GM12878 (cell line): ENCODE measurements around the gene NDRG2. TPM values are rescaled to one million over a fixed set of nuclear protein-coding genes. Genes with fewer than 3 reads are reported as not detected.

Source experiments
- ATAC-seq: fragments of 200-7000 bp; cut with Tn5 transposase; 3 replicates; pipeline ENCODE4 v1.9.1; 2020; ENCODE audit warnings: mild to moderate bottlenecking, moderate library complexity
- BruUV-seq: library from RNA; stranded (reverse); fragments of 400-500 nt; replicated peaks from 2 replicates; lab custom pipeline; 2021; lab: Mats Ljungman, UMichigan
- CTCF ChIA-PET: fragments of 300-600 bp; sonication (Branson Sonifier 250); formaldehyde crosslinking; extraction: SDS; loops from one replicate; lab custom pipeline; 2021; ENCODE audit warnings: inconsistent platforms; lab: Yijun Ruan, JAX
- POLR2A ChIA-PET: fragments of 350-600 bp; formaldehyde crosslinking; extraction: SDS; loops from one replicate; lab custom pipeline; 2021; ENCODE audit warnings: inconsistent platforms; lab: Charles Lee
- RAD21 ChIA-PET: fragments of 300-600 bp; sonication (Branson Sonifier 250); formaldehyde crosslinking; loops from one replicate; lab custom pipeline; 2023; ENCODE audit warnings: antibody characterized with exemption; ENCODE audit not compliant: unreplicated experiment; lab: Charles Lee
- SMC1A ChIA-PET: fragments of 300-600 bp; sonication (Branson Sonifier 250); formaldehyde crosslinking; loops from one replicate; lab custom pipeline; 2023; ENCODE audit not compliant: unreplicated experiment, uncharacterized antibody; lab: Charles Lee
- DNase-seq: peaks from one replicate; pipeline ENCODE4 v3.0.0-alpha.2; 2011; ENCODE audit warnings: low read depth, low spot score
- FAIRE-seq: peaks from 3 replicates; lab custom pipeline; 2011; peaks lifted over from hg19 to GRCh38; lab: Jason Lieb, UNC
- H2AFZ ChIP-seq: 2 replicates; pipeline ENCODE4 v1.6.0; 2011; ENCODE audit warnings: low read depth, low read length, control low read depth; ENCODE audit not compliant: control insufficient read depth
- H3K27ac ChIP-seq: 2 replicates; pipeline ENCODE4 v1.5.1; 2011; ENCODE audit warnings: control low read depth; ENCODE audit not compliant: control insufficient read depth, insufficient read depth
- H3K27me3 ChIP-seq, 2 experiments: replicated peaks in 1 of 2; 2 replicates each; pipeline versions ENCODE4 v1.6.0 to v1.6.1; 2011; ENCODE audit warnings: low read length in 1 of 2; ENCODE audit not compliant: control insufficient read depth in 2 of 2, insufficient read depth in 2 of 2
- H3K36me3 ChIP-seq, 2 experiments: 2 replicates each; pipeline ENCODE4 v1.5.1; 2011; ENCODE audit warnings: low read length in 1 of 2; ENCODE audit not compliant: control insufficient read depth in 2 of 2, insufficient read depth in 2 of 2
- H3K4me1 ChIP-seq: 2 replicates; pipeline ENCODE4 v1.6.1; 2011; ENCODE audit warnings: mild to moderate bottlenecking, low read length, moderate library complexity, mixed read lengths; ENCODE audit not compliant: control insufficient read depth, insufficient read depth
- H3K4me2 ChIP-seq: 2 replicates; pipeline ENCODE4 v1.6.0; 2011; ENCODE audit warnings: control low read depth; ENCODE audit not compliant: control insufficient read depth, insufficient read depth
- H3K4me3 ChIP-seq: fragments of 200-600 bp; sonication (generic); 2 replicates; pipeline ENCODE4 v1.5.1; 2016
- H3K79me2 ChIP-seq: 2 replicates; pipeline ENCODE4 v1.6.0; 2011; ENCODE audit warnings: low read length; ENCODE audit not compliant: control insufficient read depth, insufficient read depth
- H3K9ac ChIP-seq: 2 replicates; pipeline ENCODE4 v1.8.0; 2011; ENCODE audit warnings: low read length, control low read depth, mixed read lengths; ENCODE audit not compliant: control insufficient read depth, insufficient read depth
- H3K9me3 ChIP-seq: replicated peaks from 3 replicates; pipeline ENCODE4 v1.5.1; 2011; ENCODE audit warnings: mild to moderate bottlenecking, low read length; ENCODE audit not compliant: control insufficient read depth, insufficient read depth
- H4K20me1 ChIP-seq: 2 replicates; pipeline ENCODE4 v1.6.0; 2011; ENCODE audit not compliant: control insufficient read depth, insufficient read depth
- ATF3 ChIP-seq: IDR thresholded peaks from 2 replicates; pipeline ENCODE4 v1.6.1; 2011; ENCODE audit warnings: low read depth, mild to moderate bottlenecking, low read length, moderate library complexity, borderline replicate concordance; ENCODE audit errors: extremely low read depth
- CTCF ChIP-seq, 3 experiments: IDR thresholded peaks in 2 of 3; conservative IDR thresholded peaks in 1 of 3; 2 replicates each; pipeline ENCODE4 v1.5.1; 2011; ENCODE audit warnings: low read depth in 3 of 3, low read length in 3 of 3, mild to moderate bottlenecking in 3 of 3, control low read depth in 2 of 3, moderate library complexity in 2 of 3, inconsistent platforms in 1 of 3, mixed read lengths in 1 of 3; ENCODE audit not compliant: control insufficient read depth in 2 of 3, insufficient read depth in 1 of 3; ENCODE audit errors: extremely low read depth in 1 of 3
- EP300 ChIP-seq, 2 experiments: fragments of 150-350 bp in 1 of 2; IDR thresholded peaks; 2 replicates each; pipeline ENCODE4 v1.6.1; 2011 to 2012; ENCODE audit warnings: low read depth in 2 of 2, low read length in 2 of 2, borderline replicate concordance in 1 of 2, improper control_type of control experiment in 1 of 2, inconsistent platforms in 1 of 2; ENCODE audit not compliant: control insufficient read depth in 1 of 2
- RAD21 ChIP-seq: IDR thresholded peaks from 2 replicates; pipeline ENCODE4 v1.6.1; 2011; ENCODE audit warnings: mild to moderate bottlenecking, low read depth, low read length, moderate library complexity; ENCODE audit not compliant: insufficient read depth
- SMARCA5 ChIP-seq: fragments of 450-650 bp; IDR thresholded peaks from 2 replicates; pipeline ENCODE4 v1.6.1; 2017; ENCODE audit warnings: mild to moderate bottlenecking
- SMC3 ChIP-seq: IDR thresholded peaks from 2 replicates; pipeline ENCODE4 v1.6.1; 2011; ENCODE audit warnings: low read length, improper control_type of control experiment, borderline replicate concordance
- SPI1 ChIP-seq: IDR thresholded peaks from 2 replicates; pipeline ENCODE4 v1.6.1; 2011; ENCODE audit warnings: low read depth, mild to moderate bottlenecking, low read length, moderate library complexity, borderline replicate concordance; ENCODE audit not compliant: insufficient read depth
- SUZ12 ChIP-seq: fragments of 200-600 bp; sonication (generic); IDR thresholded peaks from one replicate; pipeline ENCODE4 v1.6.1; 2018; ENCODE audit warnings: antibody characterized with exemption, mild to moderate bottlenecking; ENCODE audit not compliant: unreplicated experiment
- WGBS: methylation state at CpG from one replicate; pipeline ENCODE4 v1.1.6; 2016; ENCODE audit warnings: low lambda C conversion rate; ENCODE audit not compliant: insufficient replicate concordance, insufficient coverage; ENCODE audit errors: missing lambda C conversion rate; 5-methylcytosine and 5-hydroxymethylcytosine counted together
- in situ Hi-C: fragments of 300-500 bp; cut with MboI; formaldehyde crosslinking; loops from 9 replicates; pipeline ENCODE4 v1.14.3; 2018; ENCODE audit warnings: mixed read lengths
- intact Hi-C: fragments of 100-400 bp; cut with micrococcal nuclease; formaldehyde crosslinking; loops from one replicate; pipeline ENCODE4 v1.14.2; 2022; ENCODE audit not compliant: unreplicated experiment
- polyA plus RNA-seq, 11 experiments: library from polyadenylated mRNA; depleted of rRNA in 4 of 11; unstranded in 6 of 11; stranded (reverse) in 5 of 11; fragments of >200 nt; fragmentation: Nextera tagmentation in 4 of 11; fragmentation: Illumina TruSeq in 1 of 11; extraction: Ambion mirVana in 4 of 11; extraction: Trizol in 1 of 11; gene quantifications; 1 replicate in 1 of 11; 2 replicates in 10 of 11; pipeline versions ENCODE4 v1.2.1 to v1.2.3, GENCODE V29; 2011 to 2016; ENCODE audit warnings: inconsistent platforms in 2 of 11, missing spikeins in 2 of 11, low read depth in 1 of 11
- total RNA-seq, 4 experiments: library from RNA; depleted of rRNA in 3 of 4; stranded (reverse); fragments of >200 nt in 3 of 4; fragmentation: Illumina TruSeq in 1 of 4; extraction: Trizol in 1 of 4; gene quantifications; 2 replicates each; pipeline versions ENCODE4 v1.2.1 to v1.2.3, GENCODE V29; 2013 to 2021

NDRG2 gene
- total and polyA plus RNA-seq, 10 of the 15 experiments (the other 5 are each of a cell fraction or from before 2014, with no cell fraction given) = 0.15 to 0.49 TPM; not detected in 8

- H3K79me2 ChIP-seq = no peaks in the 10 kb centered on the region
- H3K4me3 ChIP-seq = no peak overlapping the region
- no peak overlapping the region for H2AFZ ChIP-seq
- no peak for DNase-seq
- peak; percentile 38 for ATAC-seq
- no peak overlapping the region for H3K27ac ChIP-seq
- POLR2A ChIA-PET = interaction anchor here (0.5 kb wide), 1 partner anchor 152 kb away, joined by 4 read pairs; no protein-coding TSS in a partner anchor
- in situ Hi-C loops = no loop called here
- peaks cover 9 to 20% of the 10 kb centered on the region in 2 experiments for H3K27me3 ChIP-seq
- peaks cover 29% of the 10 kb centered on the region for H3K4me1 ChIP-seq
- no peak overlapping the region; the same call in 1 of the 2 replicates for H3K4me2 ChIP-seq
- no peak overlapping the region for H3K9ac ChIP-seq
- SMC1A ChIA-PET = interaction anchor here (0.6 to 3.2 kb wide), 16 partner anchors 8 to 418 kb away, joined by 3 to 38 read pairs (median 4); partner anchors contain the start of gene TMEM253
- 5% methylated on average over 45 of the region's 45 CpGs for WGBS
- intact Hi-C loops = loop anchor here (1.0 kb wide), 1 partner anchor 24 kb away; no protein-coding TSS in a partner anchor
- CTCF ChIA-PET = interaction anchor here (0.6 to 6.3 kb wide), 18 partner anchors 9 to 607 kb away, joined by 3 to 151 read pairs (median 3); partner anchors contain the start of genes PIP4P1, RNASE13 and TMEM253
- H3K36me3 ChIP-seq = no peaks in the 10 kb centered on the region
- H3K9me3 ChIP-seq = no peaks in the 10 kb centered on the region
- FAIRE-seq = no peak
- no TSS peak for BruUV-seq
- peak; percentile 36 for TF ChIP-seq SUZ12
- peak; percentile 76 for TF ChIP-seq RAD21
- no peak for TF ChIP-seq EP300 (IDR thresholded peaks at IDR 0.05; ENCODE audit: borderline replicate concordance in 1 of 2, control insufficient read depth in 1 of 2, low read depth in 2 of 2, low read length in 2 of 2)
- TF ChIP-seq SMC3 = peak; percentile 59; the same call in 1 of the 2 replicates
- peak; percentile 48 to 59 (median 52); a peak in 5 of 6 replicates for TF ChIP-seq CTCF (IDR thresholded peaks at IDR 0.05 in 2 of 3, conservative IDR thresholded peaks at IDR 0.05 in 1 of 3; ENCODE audit: control insufficient read depth in 2 of 3, extremely low read depth in 1 of 3, insufficient read depth in 1 of 3, low read depth in 3 of 3, low read length in 3 of 3)
- TF ChIP-seq SMARCA5 = no peak
- no peak for TF ChIP-seq SPI1
- no peak for TF ChIP-seq ATF3
- RAD21 ChIA-PET = interaction anchor here (0.6 to 4.8 kb wide), 9 partner anchors 19 to 239 kb away, joined by 3 to 55 read pairs (median 5); no protein-coding TSS in a partner anchor
- H4K20me1 ChIP-seq = no peaks in the 10 kb centered on the region
Measured at GRCh38 chr14:21068521-21069387, 43.9 kb upstream of the NDRG2 start.
